PC-9 (cell line): ENCODE data around the gene ZNF738. TPM values are rescaled to one million over a fixed set of nuclear protein-coding genes. Genes with fewer than 3 reads are reported as not detected.

Experiments used
- BruUV-seq: library from RNA; stranded (reverse); fragments of 400-500 nt; replicated peaks from 2 replicates; lab custom pipeline; 2021; lab: Mats Ljungman, UMichigan
- CTCF ChIA-PET: fragments of 300-600 bp; sonication (Branson Sonifier 250); formaldehyde crosslinking; loops from one replicate; lab custom pipeline; 2022; ENCODE audit warnings: antibody characterized with exemption; lab: Charles Lee
- POLR2A ChIA-PET: fragments of 300-600 bp; sonication (Branson Sonifier 250); formaldehyde crosslinking; loops from one replicate; lab custom pipeline; 2022; ENCODE audit warnings: antibody characterized with exemption; ENCODE audit not compliant: unreplicated experiment; lab: Charles Lee
- DNase-seq, 2 experiments: peaks; one replicate each; pipeline versions ENCODE4 v3.0.0 to v3.0.0-alpha.2; 2015 to 2022; ENCODE audit warnings: mixed read lengths in 1 of 2
- H2AFZ ChIP-seq: fragments of 200-600 bp; sonication (generic); 2 replicates; pipeline ENCODE4 v1.8.1; 2017; ENCODE audit warnings: antibody characterized with exemption
- H3F3A ChIP-seq: fragments of 200-600 bp; sonication (generic); 2 replicates; pipeline ENCODE4 v1.8.1; 2017; ENCODE audit warnings: antibody characterized with exemption, mild to moderate bottlenecking, low read depth; ENCODE audit not compliant: insufficient read depth
- H3K27ac ChIP-seq: fragments of 200-600 bp; sonication (generic); 2 replicates; pipeline ENCODE4 v1.6.1; 2016; ENCODE audit warnings: mixed run types
- H3K27me3 ChIP-seq: fragments of 200-600 bp; sonication (generic); 2 replicates; pipeline ENCODE4 v1.6.1; 2016; ENCODE audit warnings: low read depth, mixed run types; ENCODE audit not compliant: insufficient read depth
- H3K36me3 ChIP-seq: fragments of 200-600 bp; sonication (generic); 2 replicates; pipeline ENCODE4 v1.6.1; 2016; ENCODE audit warnings: low read depth, mixed run types
- H3K4me1 ChIP-seq: fragments of 200-600 bp; sonication (generic); replicated peaks from 2 replicates; pipeline ENCODE4 v1.6.1; 2016; ENCODE audit warnings: mixed run types; ENCODE audit not compliant: insufficient read depth
- H3K4me2 ChIP-seq: fragments of 200-600 bp; sonication (generic); 2 replicates; pipeline ENCODE4 v1.6.1; 2017; ENCODE audit warnings: mixed run types
- H3K4me3 ChIP-seq: fragments of 200-600 bp; sonication (generic); 2 replicates; pipeline ENCODE4 v1.6.1; 2016; ENCODE audit warnings: mixed run types
- H3K79me2 ChIP-seq: fragments of 200-600 bp; sonication (generic); 2 replicates; pipeline ENCODE4 v1.6.1; 2017; ENCODE audit warnings: low read depth, mixed run types
- H3K9me2 ChIP-seq: fragments of 200-600 bp; sonication (generic); 2 replicates; pipeline ENCODE4 v1.8.1; 2017; ENCODE audit warnings: mild to moderate bottlenecking; ENCODE audit not compliant: insufficient read depth
- H3K9me3 ChIP-seq: fragments of 200-600 bp; sonication (generic); 2 replicates; pipeline ENCODE4 v1.8.1; 2016; ENCODE audit warnings: low read depth; ENCODE audit not compliant: insufficient read depth
- H4K20me1 ChIP-seq: fragments of 200-600 bp; sonication (generic); 2 replicates; pipeline ENCODE4 v1.8.1; 2017; ENCODE audit not compliant: insufficient read depth
- EZH2 ChIP-seq: fragments of 200-600 bp; sonication (generic); IDR thresholded peaks from 2 replicates; pipeline ENCODE4 v1.8.0; 2017; ENCODE audit warnings: antibody characterized with exemption, low read depth
- intact Hi-C: fragments of 100-400 bp; cut with micrococcal nuclease; formaldehyde crosslinking; loops from one replicate; pipeline ENCODE4 v1.10.0; 2022; ENCODE audit not compliant: unreplicated experiment
- total RNA-seq: library from RNA; stranded (reverse); gene quantifications from 2 replicates; pipeline ENCODE4 v1.2.3, GENCODE V29; 2021
- TF ChIP-seq, protein P1 (sequence below): fragments of 200-600 bp; sonication (generic); conservative IDR thresholded peaks from 2 replicates; pipeline ENCODE4 v1.6.1; 2017; ENCODE audit warnings: mixed run types, antibody characterized with exemption, mild to moderate bottlenecking, moderate library complexity

Gene ZNF738
- total RNA-seq, 1 experiment from 2014 or later: 11.9 TPM

DNA sequence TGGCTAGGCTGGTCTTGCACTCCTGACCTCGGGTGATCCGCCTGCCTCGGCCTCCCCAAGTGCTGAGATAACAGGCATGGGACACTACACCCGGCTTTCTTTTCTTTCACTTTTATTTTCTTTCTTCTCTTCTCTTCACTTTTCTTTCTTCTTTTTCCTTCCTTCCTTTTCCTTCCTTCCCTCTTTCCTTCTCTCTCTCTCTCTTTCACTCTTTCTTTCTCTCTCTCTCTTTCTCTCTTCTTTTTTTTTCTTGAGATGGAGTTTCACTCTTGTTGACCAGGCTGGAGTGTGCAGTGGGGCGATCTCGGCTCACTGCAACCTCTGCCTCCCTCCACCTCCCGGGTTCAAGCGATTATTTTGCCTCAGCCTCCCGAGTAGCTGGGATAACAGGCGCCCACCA lies 37.3 kb downstream of the ZNF738 start:
- no peaks in the 10 kb centered on the region for H3K9me2 ChIP-seq
- H3K27me3 ChIP-seq: no peaks in the 10 kb centered on the region
- H3K4me2 ChIP-seq: peak overlapping the region; percentile 88; the same call in 1 of the 2 replicates
- H3K36me3 ChIP-seq: peaks cover 24% of the 10 kb centered on the region
- H3K9me3 ChIP-seq: peaks cover 25% of the 10 kb centered on the region
- TF ChIP-seq, protein P1, sequence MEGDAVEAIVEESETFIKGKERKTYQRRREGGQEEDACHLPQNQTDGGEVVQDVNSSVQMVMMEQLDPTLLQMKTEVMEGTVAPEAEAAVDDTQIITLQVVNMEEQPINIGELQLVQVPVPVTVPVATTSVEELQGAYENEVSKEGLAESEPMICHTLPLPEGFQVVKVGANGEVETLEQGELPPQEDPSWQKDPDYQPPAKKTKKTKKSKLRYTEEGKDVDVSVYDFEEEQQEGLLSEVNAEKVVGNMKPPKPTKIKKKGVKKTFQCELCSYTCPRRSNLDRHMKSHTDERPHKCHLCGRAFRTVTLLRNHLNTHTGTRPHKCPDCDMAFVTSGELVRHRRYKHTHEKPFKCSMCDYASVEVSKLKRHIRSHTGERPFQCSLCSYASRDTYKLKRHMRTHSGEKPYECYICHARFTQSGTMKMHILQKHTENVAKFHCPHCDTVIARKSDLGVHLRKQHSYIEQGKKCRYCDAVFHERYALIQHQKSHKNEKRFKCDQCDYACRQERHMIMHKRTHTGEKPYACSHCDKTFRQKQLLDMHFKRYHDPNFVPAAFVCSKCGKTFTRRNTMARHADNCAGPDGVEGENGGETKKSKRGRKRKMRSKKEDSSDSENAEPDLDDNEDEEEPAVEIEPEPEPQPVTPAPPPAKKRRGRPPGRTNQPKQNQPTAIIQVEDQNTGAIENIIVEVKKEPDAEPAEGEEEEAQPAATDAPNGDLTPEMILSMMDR: no peak
- H3F3A ChIP-seq: 0 out of 2 replicates have a peak, but pooled peaks cover 5% of the 10 kb centered on the region
- no peaks in the 10 kb centered on the region for H4K20me1 ChIP-seq
- CTCF ChIA-PET: no interaction called here
- BruUV-seq: no TSS peak
- H2AFZ ChIP-seq: peak overlapping the region; percentile 98; the same call in 1 of the 2 replicates
- DNase-seq: no peak
- peaks cover 10% of the 10 kb centered on the region; the same call in 1 of the 2 replicates for H3K4me1 ChIP-seq
- intact Hi-C loops: loop anchor here (2.0 kb wide), 2 partner anchors 37 to 67 kb away; partner anchors contain the start of genes ZNF708 and ZNF738
- peak overlapping the region; percentile 91; the same call in 1 of the 2 replicates for H3K4me3 ChIP-seq
- no peak overlapping the region for H3K27ac ChIP-seq
- POLR2A ChIA-PET: interaction anchor here (0.6 kb wide), 2 partner anchors 85 to 246 kb away, joined by 3 to 7 read pairs; no protein-coding TSS in a partner anchor
- H3K79me2 ChIP-seq: peaks cover 18% of the 10 kb centered on the region

DNA sequence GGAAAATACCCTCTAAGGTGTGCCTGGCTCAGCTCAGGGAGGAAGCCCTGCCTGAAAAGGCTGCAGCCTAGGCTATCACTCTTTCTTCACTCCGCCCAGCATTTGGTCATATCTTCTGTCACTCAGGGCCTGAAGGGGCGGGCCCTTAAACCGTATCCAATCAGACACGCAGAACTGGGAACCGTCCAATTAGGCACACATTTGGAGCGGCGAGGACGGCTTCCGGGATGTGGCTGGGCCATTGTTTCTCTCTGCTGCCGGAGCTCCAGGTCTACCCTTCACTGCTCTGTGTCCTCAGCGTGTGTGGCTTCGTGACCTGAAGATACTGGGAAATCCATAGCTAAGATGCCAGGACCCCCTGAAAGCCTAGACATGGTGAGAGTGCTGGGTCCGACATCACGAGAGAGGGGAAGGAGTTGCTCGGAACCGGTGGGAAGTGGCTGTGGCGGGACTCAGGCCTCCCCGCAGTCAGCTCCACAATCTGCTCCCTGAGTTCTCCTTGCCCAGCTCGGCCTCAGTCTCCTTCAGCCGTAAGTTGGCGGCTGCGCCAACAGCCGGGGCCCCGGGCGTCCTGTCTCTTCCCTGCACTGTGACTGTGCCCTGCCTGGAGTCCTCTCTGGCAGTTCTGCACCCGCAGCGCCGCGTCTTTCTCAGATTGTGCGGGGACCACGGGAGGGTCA lies 38.2 kb downstream of the ZNF738 start, which contains the start of gene ZNF493:
Gene ZNF493, plus strand, starts transcription at position 241 of the 680 bp plus-strand sequence. Its CDS starts 105 bp downstream, at position 346.
- Histone ChIP-seq H3K27ac (no peak within 1 kb of the TSS), H2AFZ (peak within 1 kb of the TSS; percentile 98), H3K4me1 (peaks cover 10% of the 10 kb centered on the region; the same call in 1 of the 2 replicates), H3K27me3 (no peaks in the 10 kb centered on the region), H3K9me3 (peaks cover 26% of the 10 kb centered on the region), H4K20me1 (no peaks in the 10 kb centered on the region), H3K79me2 (peaks cover 18% of the 10 kb centered on the region), H3K4me2 (peak within 1 kb of the TSS; percentile 88), H3F3A (0 out of 2 replicates have a peak, but pooled peaks cover 5% of the 10 kb centered on the region), H3K36me3 (peaks cover 26% of the 10 kb centered on the region), H3K9me2 (no peaks in the 10 kb centered on the region), H3K4me3 (peak within 1 kb of the TSS; percentile 91)
- ChIA-PET CTCF (interaction anchor here (0.8 kb wide), 1 partner anchor 68 kb away, joined by 3 read pairs; the partner anchor contains the start of gene ZNF708), POLR2A (interaction anchor here (0.6 kb wide), 3 partner anchors 10 to 247 kb away, joined by 3 to 10 read pairs (median 7); no protein-coding TSS in a partner anchor)
- peak; percentile 92 to 93 for DNase-seq
- BruUV-seq: TSS peak; percentile 58
- intact Hi-C loops: loop anchor here (2.0 kb wide), 2 partner anchors 38 to 68 kb away; partner anchors contain the start of genes ZNF708 and ZNF738
- no peak for TF ChIP-seq EZH2
- TF ChIP-seq, protein P1: no peak

DNA sequence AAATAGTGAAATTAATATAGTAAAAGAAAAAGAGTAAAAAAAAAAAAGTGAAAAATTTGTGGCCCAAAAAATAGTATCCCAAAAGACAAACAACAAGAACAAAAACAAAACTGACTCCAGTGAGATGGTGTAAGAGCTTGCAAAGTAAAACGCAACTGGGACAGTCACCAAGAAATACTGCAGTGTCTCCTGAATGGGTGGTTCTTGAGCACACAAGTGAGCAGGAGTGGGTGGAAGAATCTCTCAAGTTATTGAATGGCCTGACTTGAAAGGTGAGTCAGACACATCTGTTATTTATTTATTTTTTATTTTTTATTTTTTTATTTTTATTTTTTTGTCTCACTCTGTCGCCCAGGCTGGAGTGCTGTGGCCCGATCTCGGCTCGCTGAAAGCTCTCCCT lies 40.1 kb downstream of the ZNF738 start:
- Histone ChIP-seq H3F3A (0 out of 2 replicates have a peak, but pooled peaks cover 5% of the 10 kb centered on the region), H3K4me1 (peaks cover 10% of the 10 kb centered on the region; the same call in 1 of the 2 replicates), H3K27ac (no peak overlapping the region), H3K27me3 (no peaks in the 10 kb centered on the region), H3K4me2 (no peak overlapping the region), H3K79me2 (peaks cover 18% of the 10 kb centered on the region), H3K9me3 (peaks cover 28% of the 10 kb centered on the region; the same call in 1 of the 2 replicates), H3K9me2 (no peaks in the 10 kb centered on the region), H3K4me3 (no peak overlapping the region; the same call in 1 of the 2 replicates), H3K36me3 (peaks cover 33% of the 10 kb centered on the region), H4K20me1 (no peaks in the 10 kb centered on the region), H2AFZ (no peak overlapping the region)
- no peak for DNase-seq
- BruUV-seq: no TSS peak
- ChIA-PET POLR2A (no interaction called here), CTCF (no interaction called here)
- intact Hi-C loops: no loop called here
- TF ChIP-seq, protein P1: no peak
- no peak for TF ChIP-seq EZH2
